ENCODE data around the gene CNTRL. TPM values are rescaled to one million over a fixed set of nuclear protein-coding genes. Genes with fewer than 3 reads are reported as not detected.
"Not testable (repeated sequence)": the region's sequence is repeated elsewhere in the genome, so short reads cannot be mapped to it uniquely, and the experiment has no call there.

The CNTRL gene
- polyA plus RNA-seq, 1 of the 3 experiments (the other 2 are of a cell fraction): 3.6 TPM

GRCh38 chr9:121178676-121179372 lies 104.1 kb downstream of the CNTRL start:
- CTCF ChIA-PET: interaction anchor here (0.7 to 1.2 kb wide), 3 partner anchors 10 to 426 kb away, joined by 3 read pairs; no protein-coding TSS in a partner anchor
- peaks cover 74 to 83% of the 10 kb centered on the region in 2 experiments for H3K36me3 ChIP-seq (replicated peaks in 1 of 2; ENCODE audit: control insufficient read depth in 1 of 2, insufficient read depth in 2 of 2, low read length in 1 of 2)
- H3K4me2 ChIP-seq: no peak overlapping the region
- DNase-seq: no peak
- no peaks in the 10 kb centered on the region for H3K27me3 ChIP-seq (ENCODE audit: insufficient read depth)
- H3K4me1 ChIP-seq (ENCODE audit: control insufficient read depth in 1 of 2, insufficient read depth in 2 of 2, low read depth in 1 of 2, low read length in 1 of 2): peaks cover 0 to 6% of the 10 kb centered on the region in 2 experiments; a peak in 1 of 4 replicates
- POLR2A ChIA-PET: no interaction called here
- WGBS (ENCODE audit: low lambda C conversion rate): 88% methylated on average over 6 of the region's 6 CpGs
- H3K4me3 ChIP-seq (ENCODE audit: low read depth in 2 of 2, low read length in 1 of 2): no peak overlapping the region
- H3K9ac ChIP-seq: no peak overlapping the region
- H3K27ac ChIP-seq (ENCODE audit: low read depth in 2 of 2, low read length in 1 of 2): no peak overlapping the region; a peak in 1 of 4 replicates
- peaks cover 13% of the 10 kb centered on the region; the same call in 1 of the 2 replicates for H4K20me1 ChIP-seq (ENCODE audit: insufficient read depth)
- H3K79me2 ChIP-seq (ENCODE audit: insufficient read depth): peaks cover 60% of the 10 kb centered on the region
- no peak overlapping the region for H2AFZ ChIP-seq (ENCODE audit: low read depth)
- no peaks in the 10 kb centered on the region for H3K9me3 ChIP-seq
- TF ChIP-seq TCF12 (IDR thresholded peaks at IDR 0.05) (no peak), CTCF (IDR thresholded peaks at IDR 0.05) (no peak)
- H3K9me2 ChIP-seq: no peaks in the 10 kb centered on the region
- H3F3A ChIP-seq (replicated peaks; ENCODE audit: insufficient read depth): peaks cover 3% of the 10 kb centered on the region

GRCh38 chr9:121179373-121179721 lies 104.6 kb downstream of the CNTRL start:
- H3K4me1 ChIP-seq (ENCODE audit: control insufficient read depth in 1 of 2, insufficient read depth in 2 of 2, low read depth in 1 of 2, low read length in 1 of 2); POLR2A ChIA-PET; H3K4me2 ChIP-seq; H3K9ac ChIP-seq; H3K27ac ChIP-seq (ENCODE audit: low read depth in 2 of 2, low read length in 1 of 2); H2AFZ ChIP-seq (ENCODE audit: low read depth); H3K9me2 ChIP-seq; H3K9me3 ChIP-seq; H3K4me3 ChIP-seq (ENCODE audit: low read depth in 2 of 2, low read length in 1 of 2); H3F3A ChIP-seq (replicated peaks; ENCODE audit: insufficient read depth); DNase-seq; H3K27me3 ChIP-seq (ENCODE audit: insufficient read depth): not testable (repeated sequence)
- peaks cover 65% of the 10 kb centered on the region for H3K79me2 ChIP-seq (ENCODE audit: insufficient read depth)
- CTCF ChIA-PET: interaction anchor here (1.1 to 1.6 kb wide), 3 partner anchors 11 to 43 kb away, joined by 3 to 6 read pairs (median 3); partner anchors contain the start of gene RAB14
- WGBS (ENCODE audit: low lambda C conversion rate): 87% methylated on average over 1 of the region's 1 CpG
- H4K20me1 ChIP-seq (ENCODE audit: insufficient read depth): peaks cover 13% of the 10 kb centered on the region; the same call in 1 of the 2 replicates
- H3K36me3 ChIP-seq (replicated peaks in 1 of 2; ENCODE audit: control insufficient read depth in 1 of 2, insufficient read depth in 2 of 2, low read length in 1 of 2): peaks cover 73 to 83% of the 10 kb centered on the region in 2 experiments

- peaks cover 71 to 80% of the 10 kb centered on the region in 2 experiments for H3K36me3 ChIP-seq (replicated peaks in 1 of 2; ENCODE audit: control insufficient read depth in 1 of 2, insufficient read depth in 2 of 2, low read length in 1 of 2)
- no peak overlapping the region for H2AFZ ChIP-seq (ENCODE audit: low read depth)
- H4K20me1 ChIP-seq (ENCODE audit: insufficient read depth): peaks cover 13% of the 10 kb centered on the region; the same call in 1 of the 2 replicates
- H3K9me3 ChIP-seq: no peaks in the 10 kb centered on the region
- CTCF ChIA-PET: interaction anchor here (1.1 to 1.6 kb wide), 4 partner anchors 11 to 43 kb away, joined by 3 to 7 read pairs (median 4); partner anchors contain the start of gene RAB14
- H3K4me3 ChIP-seq (ENCODE audit: low read depth in 2 of 2, low read length in 1 of 2): no peak overlapping the region
- H3K9ac ChIP-seq: no peak overlapping the region
- H3K27ac ChIP-seq (ENCODE audit: low read depth in 2 of 2, low read length in 1 of 2): no peak overlapping the region
- peaks cover 0 to 6% of the 10 kb centered on the region in 2 experiments; a peak in 1 of 4 replicates for H3K4me1 ChIP-seq (ENCODE audit: control insufficient read depth in 1 of 2, insufficient read depth in 2 of 2, low read depth in 1 of 2, low read length in 1 of 2)
- POLR2A ChIA-PET: no interaction called here
- H3K9me2 ChIP-seq: no peaks in the 10 kb centered on the region
- no peaks in the 10 kb centered on the region for H3K27me3 ChIP-seq (ENCODE audit: insufficient read depth)
- peaks cover 73% of the 10 kb centered on the region for H3K79me2 ChIP-seq (ENCODE audit: insufficient read depth)
- TF ChIP-seq SIN3A (IDR thresholded peaks at IDR 0.05; ENCODE audit: borderline replicate concordance, low read depth, low read length) (no peak), ZBTB33 (IDR thresholded peaks at IDR 0.05; ENCODE audit: borderline replicate concordance, low read depth) (no peak), YY1 (IDR thresholded peaks at IDR 0.05; ENCODE audit: low read depth) (no peak), FOXM1 (IDR thresholded peaks at IDR 0.05; ENCODE audit: low read depth) (no peak), MEF2A (IDR thresholded peaks at IDR 0.05; ENCODE audit: borderline replicate concordance, low read depth) (no peak), NRF1 (IDR thresholded peaks at IDR 0.05; ENCODE audit: low read depth, low read length) (no peak), CTCF (IDR thresholded peaks at IDR 0.05) (no peak), RCOR1 (IDR thresholded peaks at IDR 0.05; ENCODE audit: low read length) (no peak), TAF1 (IDR thresholded peaks at IDR 0.05; ENCODE audit: borderline replicate concordance, low read depth, low read length) (no peak)
- peaks cover 3% of the 10 kb centered on the region for H3F3A ChIP-seq (replicated peaks; ENCODE audit: insufficient read depth)
- WGBS (ENCODE audit: low lambda C conversion rate): 72% methylated on average over 3 of the region's 3 CpGs
- H3K4me2 ChIP-seq: no peak overlapping the region
- DNase-seq: no peak
These were observed 105.4 kb downstream of the CNTRL start for GRCh38 chr9:121179930-121180681.
